Measurements from ENCODE around the gene CFAP61.

Gene CFAP61

GRCh38 chr20:20246996-20247633, 194.8 kb downstream of the CFAP61 start:
- no peaks in the 10 kb centered on the region for H3K9me3 ChIP-seq (ENCODE audit: insufficient read depth, low read depth, low read length)
- no peaks in the 10 kb centered on the region for H3K27me3 ChIP-seq (ENCODE audit: insufficient read depth, low read length, poor library complexity, severe bottlenecking)
- no peaks in the 10 kb centered on the region for H4K20me1 ChIP-seq (ENCODE audit: insufficient read depth, low read length, poor library complexity, severe bottlenecking)
- TF ChIP-seq CTCF (conservative IDR thresholded peaks at IDR 0.05; ENCODE audit: low read length) (no peak), EZH2phosphoT487 (IDR thresholded peaks at IDR 0.05; ENCODE audit: borderline replicate concordance) (no peak)
- H3F3A ChIP-seq (ENCODE audit: low read depth), result no peaks in the 10 kb centered on the region
- no peaks in the 10 kb centered on the region for H3K9me2 ChIP-seq (replicated peaks; ENCODE audit: low read depth, low read length)
- H3K36me3 ChIP-seq (ENCODE audit: insufficient read depth, low read length), result no peaks in the 10 kb centered on the region
- H3K4me3 ChIP-seq (ENCODE audit: low read length, poor library complexity, severe bottlenecking), result no peak overlapping the region
- no peak overlapping the region for H3K4me2 ChIP-seq (ENCODE audit: low read depth, low read length, poor library complexity, severe bottlenecking)
- no peak overlapping the region for H3K9ac ChIP-seq (ENCODE audit: low read depth, low read length, poor library complexity, severe bottlenecking)
- H3K4me1 ChIP-seq (ENCODE audit: insufficient read depth, low read length, poor library complexity, severe bottlenecking), result no peaks in the 10 kb centered on the region
- H2AFZ ChIP-seq (ENCODE audit: low read length), result no peak overlapping the region
- H3K79me2 ChIP-seq (ENCODE audit: insufficient read depth, low read length), result no peaks in the 10 kb centered on the region

GRCh38 chr20:20248620-20249200, 196.4 kb downstream of the CFAP61 start:
- Histone ChIP-seq H3K4me2 (ENCODE audit: low read depth, low read length, poor library complexity, severe bottlenecking) (no peak overlapping the region), H3F3A (ENCODE audit: low read depth) (no peaks in the 10 kb centered on the region), H3K79me2 (ENCODE audit: insufficient read depth, low read length) (no peaks in the 10 kb centered on the region), H2AFZ (ENCODE audit: low read length) (no peak overlapping the region), H3K9me3 (ENCODE audit: insufficient read depth, low read depth, low read length) (no peaks in the 10 kb centered on the region), H3K4me3 (ENCODE audit: low read length, poor library complexity, severe bottlenecking) (no peak overlapping the region), H3K9ac (ENCODE audit: low read depth, low read length, poor library complexity, severe bottlenecking) (no peak overlapping the region), H3K36me3 (ENCODE audit: insufficient read depth, low read length) (no peaks in the 10 kb centered on the region), H3K27me3 (ENCODE audit: insufficient read depth, low read length, poor library complexity, severe bottlenecking) (no peaks in the 10 kb centered on the region), H4K20me1 (ENCODE audit: insufficient read depth, low read length, poor library complexity, severe bottlenecking) (no peaks in the 10 kb centered on the region), H3K4me1 (ENCODE audit: insufficient read depth, low read length, poor library complexity, severe bottlenecking) (no peaks in the 10 kb centered on the region), H3K9me2 (replicated peaks; ENCODE audit: low read depth, low read length) (no peaks in the 10 kb centered on the region)
- no peak for TF ChIP-seq CTCF (conservative IDR thresholded peaks at IDR 0.05; ENCODE audit: low read length)
- no peak for TF ChIP-seq EZH2phosphoT487 (IDR thresholded peaks at IDR 0.05; ENCODE audit: borderline replicate concordance)

GRCh38 chr20:20251317-20251716, 199.0 kb downstream of the CFAP61 start:
- Histone ChIP-seq H3F3A (ENCODE audit: low read depth) (no peaks in the 10 kb centered on the region), H3K9ac (ENCODE audit: low read depth, low read length, poor library complexity, severe bottlenecking) (no peak overlapping the region)

More at GRCh38 chr20:20251317-20251716, 199.0 kb downstream of the CFAP61 start:
- TF ChIP-seq EZH2phosphoT487 (IDR thresholded peaks at IDR 0.05; ENCODE audit: borderline replicate concordance) (no peak), CTCF (conservative IDR thresholded peaks at IDR 0.05; ENCODE audit: low read length) (no peak)
- H3K27me3 ChIP-seq (ENCODE audit: insufficient read depth, low read length, poor library complexity, severe bottlenecking), result no peaks in the 10 kb centered on the region
- no peaks in the 10 kb centered on the region for H3K79me2 ChIP-seq (ENCODE audit: insufficient read depth, low read length)
- no peaks in the 10 kb centered on the region for H3K9me2 ChIP-seq (replicated peaks; ENCODE audit: low read depth, low read length)
- no peak overlapping the region for H2AFZ ChIP-seq (ENCODE audit: low read length)
- no peak overlapping the region for H3K4me3 ChIP-seq (ENCODE audit: low read length, poor library complexity, severe bottlenecking)
- no peaks in the 10 kb centered on the region for H3K36me3 ChIP-seq (ENCODE audit: insufficient read depth, low read length)
- no peaks in the 10 kb centered on the region for H4K20me1 ChIP-seq (ENCODE audit: insufficient read depth, low read length, poor library complexity, severe bottlenecking)
- H3K9me3 ChIP-seq (ENCODE audit: insufficient read depth, low read depth, low read length), result no peaks in the 10 kb centered on the region
- H3K4me2 ChIP-seq (ENCODE audit: low read depth, low read length, poor library complexity, severe bottlenecking), result no peak overlapping the region
- H3K4me1 ChIP-seq (ENCODE audit: insufficient read depth, low read length, poor library complexity, severe bottlenecking), result no peaks in the 10 kb centered on the region

Measured in Loucy (cell line).